Measurements from ENCODE around the gene SFRP2.

SFRP2 gene

GRCh38 chr4:153790500-153790865, 1.6 kb upstream of the SFRP2 start (continued):
- TF ChIP-seq ZSCAN5A (tag by site-specific recombination; IDR thresholded peaks at IDR 0.05) (no peak), BCL11B (tag by site-specific recombination; IDR thresholded peaks at IDR 0.05; ENCODE audit: low read depth) (no peak), ZNF707 (tag by site-specific recombination; IDR thresholded peaks at IDR 0.05) (no peak), ZNF133 (tag by site-specific recombination; IDR thresholded peaks at IDR 0.05) (no peak)
- TF ChIP-seq, protein P1, sequence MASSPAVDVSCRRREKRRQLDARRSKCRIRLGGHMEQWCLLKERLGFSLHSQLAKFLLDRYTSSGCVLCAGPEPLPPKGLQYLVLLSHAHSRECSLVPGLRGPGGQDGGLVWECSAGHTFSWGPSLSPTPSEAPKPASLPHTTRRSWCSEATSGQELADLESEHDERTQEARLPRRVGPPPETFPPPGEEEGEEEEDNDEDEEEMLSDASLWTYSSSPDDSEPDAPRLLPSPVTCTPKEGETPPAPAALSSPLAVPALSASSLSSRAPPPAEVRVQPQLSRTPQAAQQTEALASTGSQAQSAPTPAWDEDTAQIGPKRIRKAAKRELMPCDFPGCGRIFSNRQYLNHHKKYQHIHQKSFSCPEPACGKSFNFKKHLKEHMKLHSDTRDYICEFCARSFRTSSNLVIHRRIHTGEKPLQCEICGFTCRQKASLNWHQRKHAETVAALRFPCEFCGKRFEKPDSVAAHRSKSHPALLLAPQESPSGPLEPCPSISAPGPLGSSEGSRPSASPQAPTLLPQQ (tag by site-specific recombination; IDR thresholded peaks at IDR 0.05), result no peak

GRCh38 chr4:153789741-153790499, 1.0 kb upstream of the SFRP2 start:
- ChIA-PET CTCF (interaction anchor here (0.6 kb wide), 1 partner anchor 69 kb away, joined by 4 read pairs; no protein-coding TSS in a partner anchor), POLR2A (no interaction called here)
- H3K4me3 ChIP-seq (ENCODE audit: low read depth, low read length), result no peak overlapping the region
- no peaks in the 10 kb centered on the region for H3K36me3 ChIP-seq (ENCODE audit: control insufficient read depth in 2 of 2, insufficient read depth in 1 of 2, low read length in 2 of 2)
- TF ChIP-seq ZNF768 (tag by site-specific recombination; IDR thresholded peaks at IDR 0.05), result no peak
- no peak for TF ChIP-seq YY1 (tag by site-specific recombination; IDR thresholded peaks at IDR 0.05)
- no peak for TF ChIP-seq ZFP3 (tag by site-specific recombination; IDR thresholded peaks at IDR 0.05; ENCODE audit: low read depth)
- TF ChIP-seq ZNF596 (tag by site-specific recombination; IDR thresholded peaks at IDR 0.05), result no peak
- no peak for TF ChIP-seq ZBTB26 (tag by site-specific recombination; optimal IDR thresholded peaks at IDR 0.05)
- no peak for TF ChIP-seq KLF17 (tag by site-specific recombination; IDR thresholded peaks at IDR 0.05)
- TF ChIP-seq ZNF274 (IDR thresholded peaks at IDR 0.05; ENCODE audit: low read length), result no peak
- no peak for TF ChIP-seq ZNF274 (tag by site-specific recombination; IDR thresholded peaks at IDR 0.05; ENCODE audit: borderline replicate concordance)
- no peak for TF ChIP-seq ZNF639 (tag by site-specific recombination; IDR thresholded peaks at IDR 0.05)
- TF ChIP-seq ZBTB1 (tag by site-specific recombination; IDR thresholded peaks at IDR 0.05), result no peak
- TF ChIP-seq ZNF548 (tag by site-specific recombination; IDR thresholded peaks at IDR 0.05), result no peak
- H3K4me1 ChIP-seq (ENCODE audit: control insufficient read depth, insufficient read depth, low read length), result peaks cover 18% of the 10 kb centered on the region
- no peak overlapping the region for H3K27ac ChIP-seq (ENCODE audit: extremely low read depth, low read depth, low read length)
- H3K9me3 ChIP-seq (ENCODE audit: control insufficient read depth, insufficient read depth, low read depth, low read length), result no peaks in the 10 kb centered on the region

DNA sequence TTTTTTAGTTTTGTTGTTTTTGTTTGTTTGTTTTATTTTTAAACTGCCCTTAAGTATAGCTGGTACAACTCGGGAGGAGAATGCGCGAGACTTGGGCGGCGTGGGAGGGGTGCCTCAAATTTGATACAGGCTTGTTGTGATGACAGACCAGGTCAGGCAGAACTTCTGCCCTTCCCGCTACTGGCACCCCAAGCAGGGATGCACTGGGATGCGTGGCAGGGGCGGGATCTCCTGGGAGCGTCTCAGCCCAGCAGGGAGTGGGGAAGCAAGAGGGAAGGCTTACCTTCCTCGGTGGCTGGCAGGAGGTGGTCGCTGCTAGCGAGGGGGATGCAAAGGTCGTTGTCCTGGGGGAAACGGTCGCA, 851 bp downstream of the SFRP2 start:
- ChIA-PET POLR2A (no interaction called here), CTCF (no interaction called here)
- peaks cover 7% of the 10 kb centered on the region for H3K4me1 ChIP-seq (ENCODE audit: control insufficient read depth, insufficient read depth, low read length)
- no peaks in the 10 kb centered on the region for H3K9me3 ChIP-seq (ENCODE audit: control insufficient read depth, insufficient read depth, low read depth, low read length)
- peak; percentile 68 for TF ChIP-seq ZNF341 (tag by site-specific recombination; IDR thresholded peaks at IDR 0.05; ENCODE audit: low read depth)
- TF ChIP-seq KLF7 (tag by site-specific recombination; IDR thresholded peaks at IDR 0.05; ENCODE audit: borderline replicate concordance), result no peak
- no peaks in the 10 kb centered on the region for H3K36me3 ChIP-seq (ENCODE audit: control insufficient read depth in 2 of 2, insufficient read depth in 1 of 2, low read length in 2 of 2)
- H3K27ac ChIP-seq (ENCODE audit: extremely low read depth, low read depth, low read length), result peak overlapping the region; percentile 49; the same call in 1 of the 2 replicates
- H3K4me3 ChIP-seq (ENCODE audit: low read depth, low read length), result no peak overlapping the region
